ENCODE data around the gene RAVER1. TPM values are rescaled to one million over a fixed set of nuclear protein-coding genes. Genes with fewer than 3 reads are reported as not detected.

Gene RAVER1
- total and polyA plus RNA-seq, 4 experiments from 2014 or later: 6.8 to 56.1 (median 37.2) TPM

GRCh38 chr19:10293637-10294367, 39.5 kb downstream of the RAVER1 start:
- Histone ChIP-seq H3K27me3 (ENCODE audit: insufficient read depth, low read length) (peaks cover 55% of the 10 kb centered on the region), H3K27ac (ENCODE audit: low read depth, low read length) (no peak overlapping the region), H3K9me3 (ENCODE audit: control insufficient read depth in 1 of 2, low read length in 2 of 2) (no peaks in the 10 kb centered on the region), H3K4me1 (ENCODE audit: insufficient read depth, low read length) (peaks cover 68% of the 10 kb centered on the region), H3K4me3 (ENCODE audit: low read length in 2 of 2) (no peak overlapping the region), H3K36me3 (ENCODE audit: insufficient read depth, low read length) (no peaks in the 10 kb centered on the region)
- Mint-ChIP-seq H3K4me1 (peaks cover 29 to 61% (median 46%) of the 10 kb centered on the region in 4 donors), H3K36me3 (no peaks in the 10 kb centered on the region), H3K9me3 (peaks cover 0 to 11% (median 0%) of the 10 kb centered on the region in 8 donors), H3K4me3 (peak overlapping the region in 5 of 8 donors; percentile 26 to 89 (median 52)), H3K27ac (peak overlapping the region in 3 of 7 donors; percentile 68 to 94 (median 89)), H3K27me3 (peaks cover 36 to 42% of the 10 kb centered on the region in 2 donors)
- intact Hi-C loops (cut with micrococcal nuclease): no loop called here
- ChIA-PET CTCF (ENCODE audit: partially characterized antibody) (no interaction called here), POLR2A (ENCODE audit: partially characterized antibody) (interaction anchor here (1.0 to 9.3 kb wide), 2 partner anchors 20 to 23 kb away, joined by 3 to 111 read pairs; partner anchors contain the start of gene ICAM1)
- DNase-seq: no peak

- no peaks in the 10 kb centered on the region for H3K9me3 ChIP-seq (ENCODE audit: control insufficient read depth in 1 of 2, low read length in 2 of 2)
- H3K4me3 Mint-ChIP-seq: peak overlapping the region; percentile 39 to 89 (median 71)
- POLR2A ChIA-PET (ENCODE audit: partially characterized antibody): interaction anchor here (1.0 to 9.3 kb wide), 3 partner anchors 19 to 88 kb away, joined by 3 to 111 read pairs (median 27); partner anchors contain the start of genes ICAM1 and TYK2
- no peaks in the 10 kb centered on the region for H3K36me3 Mint-ChIP-seq
- H3K4me1 Mint-ChIP-seq: peaks cover 34 to 66% (median 51%) of the 10 kb centered on the region in 4 donors
- CTCF ChIA-PET (ENCODE audit: partially characterized antibody): interaction anchor here (1.5 kb wide), 1 partner anchor 98 kb away, joined by 6 read pairs; no protein-coding TSS in a partner anchor
- peaks cover 0 to 11% (median 0%) of the 10 kb centered on the region in 8 donors for H3K9me3 Mint-ChIP-seq
- intact Hi-C loops (cut with micrococcal nuclease): no loop called here
- H3K4me1 ChIP-seq (ENCODE audit: insufficient read depth, low read length): peaks cover 75% of the 10 kb centered on the region
- H3K36me3 ChIP-seq (ENCODE audit: insufficient read depth, low read length): no peaks in the 10 kb centered on the region
- peaks cover 41 to 46% of the 10 kb centered on the region in 2 donors for H3K27me3 Mint-ChIP-seq
- H3K27me3 ChIP-seq (ENCODE audit: insufficient read depth, low read length): peaks cover 60% of the 10 kb centered on the region
- H3K4me3 ChIP-seq (ENCODE audit: low read length in 2 of 2): peak overlapping the region in 1 of 2 donors; percentile 58
- DNase-seq: peak in 1 of 5 donors; percentile 27
- H3K27ac ChIP-seq (ENCODE audit: low read depth, low read length): no peak overlapping the region
- peak overlapping the region in 6 of 7 donors; percentile 10 to 94 (median 69) for H3K27ac Mint-ChIP-seq
These were observed 40.3 kb downstream of the RAVER1 start for GRCh38 chr19:10292789-10293636.

- Mint-ChIP-seq H3K4me3 (peak overlapping the region; percentile 67 to 89 (median 79)), H3K27me3 (peaks cover 43 to 48% of the 10 kb centered on the region in 2 donors), H3K27ac (peak overlapping the region in 4 of 7 donors; percentile 37 to 89 (median 68)), H3K36me3 (no peaks in the 10 kb centered on the region), H3K9me3 (peaks cover 0 to 11% (median 0%) of the 10 kb centered on the region in 8 donors), H3K4me1 (peaks cover 36 to 73% (median 56%) of the 10 kb centered on the region in 4 donors)
- Histone ChIP-seq H3K27me3 (ENCODE audit: insufficient read depth, low read length) (peaks cover 67% of the 10 kb centered on the region), H3K27ac (ENCODE audit: low read depth, low read length) (no peak overlapping the region), H3K4me1 (ENCODE audit: insufficient read depth, low read length) (peaks cover 82% of the 10 kb centered on the region), H3K9me3 (ENCODE audit: control insufficient read depth in 1 of 2, low read length in 2 of 2) (no peaks in the 10 kb centered on the region), H3K36me3 (ENCODE audit: insufficient read depth, low read length) (no peaks in the 10 kb centered on the region), H3K4me3 (ENCODE audit: low read length in 2 of 2) (peak overlapping the region; percentile 34 to 58)
- intact Hi-C loops (cut with micrococcal nuclease): no loop called here
- POLR2A ChIA-PET (ENCODE audit: partially characterized antibody): interaction anchor here (1.5 to 9.3 kb wide), 3 partner anchors 22 to 88 kb away, joined by 7 to 111 read pairs (median 27); partner anchors contain the start of genes ICAM1, RAVER1 and TYK2
- CTCF ChIA-PET (ENCODE audit: partially characterized antibody): interaction anchor here (0.5 to 3.2 kb wide), 5 partner anchors 22 to 98 kb away, joined by 3 to 20 read pairs (median 4); partner anchors contain the start of gene ICAM1
- DNase-seq: peak; percentile 49 to 68 (median 55)
These were observed 41.0 kb downstream of the RAVER1 start for GRCh38 chr19:10292206-10292788.

- Histone ChIP-seq H3K27ac (ENCODE audit: low read depth, low read length) (no peak overlapping the region), H3K27me3 (ENCODE audit: insufficient read depth, low read length) (peaks cover 71% of the 10 kb centered on the region), H3K4me1 (ENCODE audit: insufficient read depth, low read length) (peaks cover 88% of the 10 kb centered on the region), H3K36me3 (ENCODE audit: insufficient read depth, low read length) (no peaks in the 10 kb centered on the region), H3K9me3 (ENCODE audit: control insufficient read depth in 1 of 2, low read length in 2 of 2) (no peaks in the 10 kb centered on the region), H3K4me3 (ENCODE audit: low read length in 2 of 2) (peak overlapping the region; percentile 34 to 58)
- H3K36me3 Mint-ChIP-seq: peaks cover 0 to under 1% of the 10 kb centered on the region in 2 donors
- peak overlapping the region in 4 of 7 donors; percentile 48 to 89 (median 70) for H3K27ac Mint-ChIP-seq
- POLR2A ChIA-PET (ENCODE audit: partially characterized antibody): interaction anchor here (0.6 to 9.3 kb wide), 5 partner anchors 21 to 361 kb away, joined by 3 to 111 read pairs (median 7); partner anchors contain the start of genes ICAM1, RAVER1 and TYK2
- peaks cover 43 to 48% of the 10 kb centered on the region in 2 donors for H3K27me3 Mint-ChIP-seq
- H3K4me1 Mint-ChIP-seq: peaks cover 36 to 78% (median 59%) of the 10 kb centered on the region in 4 donors
- no peak for DNase-seq
- intact Hi-C loops (cut with micrococcal nuclease): no loop called here
- peaks cover 0 to 11% (median 0%) of the 10 kb centered on the region in 8 donors for H3K9me3 Mint-ChIP-seq
- CTCF ChIA-PET (ENCODE audit: partially characterized antibody): interaction anchor here (0.5 to 3.2 kb wide), 6 partner anchors 21 to 408 kb away, joined by 3 to 20 read pairs (median 4); partner anchors contain the start of gene ICAM1
- H3K4me3 Mint-ChIP-seq: peak overlapping the region; percentile 73 to 89 (median 81)
These were observed 41.6 kb downstream of the RAVER1 start for GRCh38 chr19:10291554-10292205.

- Histone ChIP-seq H3K4me3 (ENCODE audit: low read length in 2 of 2) (peak overlapping the region; percentile 42 to 58), H3K4me1 (ENCODE audit: insufficient read depth, low read length) (peaks cover 92% of the 10 kb centered on the region), H3K9me3 (ENCODE audit: control insufficient read depth in 1 of 2, low read length in 2 of 2) (no peaks in the 10 kb centered on the region), H3K36me3 (ENCODE audit: insufficient read depth, low read length) (peaks cover 1% of the 10 kb centered on the region), H3K27me3 (ENCODE audit: insufficient read depth, low read length) (peaks cover 71% of the 10 kb centered on the region), H3K27ac (ENCODE audit: low read depth, low read length) (no peak overlapping the region)
- peaks cover under 1 to 3% of the 10 kb centered on the region in 2 donors for H3K36me3 Mint-ChIP-seq
- POLR2A ChIA-PET (ENCODE audit: partially characterized antibody): interaction anchor here (0.6 to 9.3 kb wide), 7 partner anchors 10 to 110 kb away, joined by 3 to 111 read pairs (median 7); partner anchors contain the start of genes ICAM1, RAVER1 and TYK2
- intact Hi-C loops (cut with micrococcal nuclease): no loop called here
- peak overlapping the region; percentile 76 to 89 (median 83) for H3K4me3 Mint-ChIP-seq
- peaks cover 43 to 48% of the 10 kb centered on the region in 2 donors for H3K27me3 Mint-ChIP-seq
- CTCF ChIA-PET (ENCODE audit: partially characterized antibody): interaction anchor here (0.8 to 3.2 kb wide), 5 partner anchors 20 to 409 kb away, joined by 3 to 20 read pairs (median 4); partner anchors contain the start of gene ICAM1
- DNase-seq: peak in 3 of 5 donors; percentile 41 to 43 (median 42)
- H3K9me3 Mint-ChIP-seq: peaks cover 0 to 11% (median 0%) of the 10 kb centered on the region in 8 donors
- peaks cover 40 to 84% (median 66%) of the 10 kb centered on the region in 4 donors for H3K4me1 Mint-ChIP-seq
- peak overlapping the region in 3 of 7 donors; percentile 78 to 89 (median 80) for H3K27ac Mint-ChIP-seq
These were observed 42.3 kb downstream of the RAVER1 start for GRCh38 chr19:10290876-10291553.
